Measurements from ENCODE around the gene CPA3.

Gene CPA3

DNA sequence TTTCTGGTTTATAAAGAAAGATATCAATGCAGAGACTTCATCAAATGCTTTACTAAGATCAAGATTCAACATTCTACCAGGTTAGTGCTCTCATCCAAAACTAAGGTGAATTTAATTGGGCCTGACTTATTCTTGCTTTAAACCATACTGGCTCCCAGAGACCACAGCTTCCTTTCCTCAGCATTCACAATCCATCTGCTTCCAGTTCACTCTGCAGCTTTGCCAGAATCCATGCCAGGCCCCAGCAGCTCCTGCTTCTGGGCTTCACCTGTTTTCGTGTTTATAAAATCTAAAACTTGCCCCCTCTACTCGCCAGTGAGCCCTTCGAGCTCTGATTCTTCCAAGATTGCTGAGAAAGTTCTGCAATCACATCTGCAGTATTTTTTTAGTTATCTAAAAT is 35.2 kb upstream of the CPA3 start:
- H3K9me3 ChIP-seq (ENCODE audit: control insufficient read depth in 5 of 5, low read length in 5 of 5): no peaks in the 10 kb centered on the region
- H3K27me3 ChIP-seq (ENCODE audit: control insufficient read depth in 5 of 5, insufficient read depth in 4 of 5, low read length in 5 of 5): no peaks in the 10 kb centered on the region
- H3K4me1 ChIP-seq (ENCODE audit: control insufficient read depth in 5 of 5, insufficient read depth in 5 of 5, low read length in 5 of 5): peaks cover 0 to 7% (median 3%) of the 10 kb centered on the region in 5 donors
- H3K9ac ChIP-seq (ENCODE audit: low read length in 5 of 5): no peak overlapping the region
- no peak overlapping the region for H3K27ac ChIP-seq (ENCODE audit: low read depth, low read length)
- H3K36me3 ChIP-seq (ENCODE audit: control insufficient read depth in 5 of 5, insufficient read depth in 5 of 5, low read length in 5 of 5): no peaks in the 10 kb centered on the region
- H3K4me3 ChIP-seq (ENCODE audit: low read depth in 1 of 5, low read length in 5 of 5): no peak overlapping the region

DNA sequence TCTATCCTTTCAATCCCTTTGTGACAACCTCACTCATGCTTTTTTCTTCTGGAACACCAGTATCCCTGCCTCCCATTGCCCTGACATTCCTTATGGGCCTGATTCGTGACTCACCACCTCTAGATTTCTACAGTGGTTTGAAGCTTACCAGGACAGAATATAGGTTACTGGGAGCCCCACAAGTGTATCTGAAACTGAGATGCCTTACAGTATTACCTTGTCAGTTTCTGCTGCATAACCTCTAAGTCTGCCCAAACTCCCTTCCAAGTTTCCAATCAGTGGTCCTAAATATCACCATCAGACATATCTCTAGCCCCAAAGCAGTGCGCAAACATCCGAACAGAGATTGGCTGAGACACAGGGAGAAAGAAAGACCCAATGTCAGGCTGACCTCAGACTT is 31.9 kb upstream of the CPA3 start:
- no peaks in the 10 kb centered on the region for H3K27me3 ChIP-seq (ENCODE audit: control insufficient read depth in 5 of 5, insufficient read depth in 4 of 5, low read length in 5 of 5)
- peaks cover 0 to 5% (median 0%) of the 10 kb centered on the region in 5 donors for H3K4me1 ChIP-seq (ENCODE audit: control insufficient read depth in 5 of 5, insufficient read depth in 5 of 5, low read length in 5 of 5)
- no peak overlapping the region for H3K9ac ChIP-seq (ENCODE audit: low read length in 5 of 5)
- H3K4me3 ChIP-seq (ENCODE audit: low read depth in 1 of 5, low read length in 5 of 5): no peak overlapping the region
- no peaks in the 10 kb centered on the region for H3K36me3 ChIP-seq (ENCODE audit: control insufficient read depth in 5 of 5, insufficient read depth in 5 of 5, low read length in 5 of 5)
- H3K27ac ChIP-seq (ENCODE audit: low read depth, low read length): no peak overlapping the region
- no peaks in the 10 kb centered on the region for H3K9me3 ChIP-seq (ENCODE audit: control insufficient read depth in 5 of 5, low read length in 5 of 5)

DNA sequence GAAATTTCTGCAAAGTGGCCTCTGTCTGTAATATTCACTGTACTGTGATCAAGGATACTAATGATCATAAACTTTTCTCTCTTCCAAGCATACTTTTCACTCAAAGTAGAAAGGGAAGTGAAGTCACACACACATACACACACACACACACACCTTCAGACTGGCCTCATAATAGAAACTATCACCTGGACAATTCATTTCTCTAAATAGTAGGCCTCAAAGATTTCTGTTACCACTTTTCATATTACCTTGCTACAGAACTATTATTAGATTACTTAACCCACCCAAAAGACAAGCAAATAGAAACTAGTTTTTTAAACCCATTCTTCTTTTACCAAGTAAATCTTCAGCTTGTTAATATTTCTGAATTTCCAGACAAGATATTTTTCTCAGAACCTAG is 25.3 kb upstream of the CPA3 start:
- H3K27ac ChIP-seq (ENCODE audit: low read depth, low read length): no peak overlapping the region
- peaks cover 0 to 5% (median 0%) of the 10 kb centered on the region in 5 donors for H3K9me3 ChIP-seq (ENCODE audit: control insufficient read depth in 5 of 5, low read length in 5 of 5)
- H3K36me3 ChIP-seq (ENCODE audit: control insufficient read depth in 5 of 5, insufficient read depth in 5 of 5, low read length in 5 of 5): no peaks in the 10 kb centered on the region
- H3K4me3 ChIP-seq (ENCODE audit: low read depth in 1 of 5, low read length in 5 of 5): no peak overlapping the region
- no peaks in the 10 kb centered on the region for H3K4me1 ChIP-seq (ENCODE audit: control insufficient read depth in 5 of 5, insufficient read depth in 5 of 5, low read length in 5 of 5)
- no peaks in the 10 kb centered on the region for H3K27me3 ChIP-seq (ENCODE audit: control insufficient read depth in 5 of 5, insufficient read depth in 4 of 5, low read length in 5 of 5)
- no peak overlapping the region for H3K9ac ChIP-seq (ENCODE audit: low read length in 5 of 5)

DNA sequence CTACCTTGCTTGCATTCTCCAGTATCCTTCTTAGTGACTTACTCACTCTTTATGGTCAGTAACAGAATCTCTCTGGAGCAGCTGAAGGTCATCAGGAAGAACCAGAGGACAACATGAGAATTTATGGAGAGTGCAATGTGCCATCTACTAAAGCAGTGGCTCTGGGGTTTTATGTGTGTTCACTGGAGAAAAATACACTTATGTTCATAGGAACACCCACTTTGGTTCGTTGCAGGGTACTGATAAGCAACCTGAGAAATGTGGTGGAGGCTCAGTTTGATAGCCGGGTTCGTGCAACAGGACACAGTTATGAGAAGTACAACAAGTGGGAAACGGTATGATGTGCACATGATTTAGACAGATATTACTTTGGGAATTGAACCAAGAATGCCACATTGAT is 24.6 kb upstream of the CPA3 start:
- Histone ChIP-seq H3K27me3 (ENCODE audit: control insufficient read depth in 5 of 5, insufficient read depth in 4 of 5, low read length in 5 of 5) (no peaks in the 10 kb centered on the region), H3K4me1 (ENCODE audit: control insufficient read depth in 5 of 5, insufficient read depth in 5 of 5, low read length in 5 of 5) (no peaks in the 10 kb centered on the region), H3K9ac (ENCODE audit: low read length in 5 of 5) (no peak overlapping the region), H3K4me3 (ENCODE audit: low read depth in 1 of 5, low read length in 5 of 5) (no peak overlapping the region), H3K9me3 (ENCODE audit: control insufficient read depth in 5 of 5, low read length in 5 of 5) (peaks cover 0 to 5% (median 0%) of the 10 kb centered on the region in 5 donors), H3K36me3 (ENCODE audit: control insufficient read depth in 5 of 5, insufficient read depth in 5 of 5, low read length in 5 of 5) (no peaks in the 10 kb centered on the region), H3K27ac (ENCODE audit: low read depth, low read length) (no peak overlapping the region)

DNA sequence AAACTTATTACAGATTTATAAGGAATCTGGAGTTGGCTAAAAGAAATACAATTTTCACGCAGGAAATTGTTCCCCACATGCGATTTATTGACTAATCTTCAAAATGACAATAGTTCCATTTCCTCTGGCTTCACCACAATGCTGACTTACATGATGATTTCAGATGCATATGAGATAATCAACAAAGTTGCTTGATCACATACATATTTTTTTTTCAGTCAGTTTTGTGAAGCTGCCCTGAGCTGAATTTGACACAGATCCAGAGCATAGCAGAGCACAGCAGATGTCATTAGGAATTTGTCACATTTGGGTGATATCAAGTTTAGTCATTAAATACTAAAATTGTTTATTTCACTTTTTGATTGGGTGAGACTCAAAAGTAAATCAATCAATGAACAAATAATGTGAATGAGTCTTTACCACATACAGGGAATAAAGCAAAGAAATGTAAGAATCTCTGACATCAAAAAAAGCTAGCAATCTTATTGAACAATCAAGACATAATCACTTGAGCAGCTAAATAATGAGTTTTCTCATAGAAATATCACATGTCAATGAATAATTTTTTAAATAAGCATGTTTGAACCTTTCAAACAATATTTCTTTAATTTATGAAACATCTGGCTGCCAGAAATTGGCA is 19.2 kb upstream of the CPA3 start:
- no peaks in the 10 kb centered on the region for H3K4me1 ChIP-seq (ENCODE audit: control insufficient read depth in 5 of 5, insufficient read depth in 5 of 5, low read length in 5 of 5)
- H3K9ac ChIP-seq (ENCODE audit: low read length in 5 of 5): no peak overlapping the region
- H3K27ac ChIP-seq (ENCODE audit: low read depth, low read length): no peak overlapping the region
- no peaks in the 10 kb centered on the region for H3K9me3 ChIP-seq (ENCODE audit: control insufficient read depth in 5 of 5, low read length in 5 of 5)
- H3K27me3 ChIP-seq (ENCODE audit: control insufficient read depth in 5 of 5, insufficient read depth in 4 of 5, low read length in 5 of 5): no peaks in the 10 kb centered on the region
- no peaks in the 10 kb centered on the region for H3K36me3 ChIP-seq (ENCODE audit: control insufficient read depth in 5 of 5, insufficient read depth in 5 of 5, low read length in 5 of 5)
- H3K4me3 ChIP-seq (ENCODE audit: low read depth in 1 of 5, low read length in 5 of 5): no peak overlapping the region

DNA sequence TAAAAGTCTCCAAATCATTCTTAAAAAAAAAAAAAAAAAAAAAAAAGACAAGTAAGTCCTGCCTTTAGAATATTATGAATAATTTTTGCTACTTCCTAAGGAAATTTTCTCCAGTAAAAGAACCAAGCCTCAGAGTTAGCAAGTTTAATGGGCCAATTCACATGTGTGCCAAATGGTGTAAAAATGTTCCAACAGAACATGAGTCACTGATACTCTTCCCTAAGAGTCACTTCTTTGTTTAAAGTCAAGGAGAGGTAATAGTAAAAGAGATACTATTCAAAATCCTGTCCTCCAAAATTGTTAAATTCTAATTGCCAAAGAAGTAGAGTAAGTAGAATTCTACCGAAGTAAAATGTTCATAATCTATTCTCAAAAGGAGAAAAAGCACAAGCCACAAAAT is 17.7 kb upstream of the CPA3 start:
- Histone ChIP-seq H3K4me3 (ENCODE audit: low read depth in 1 of 5, low read length in 5 of 5) (no peak overlapping the region), H3K4me1 (ENCODE audit: control insufficient read depth in 5 of 5, insufficient read depth in 5 of 5, low read length in 5 of 5) (peaks cover 0 to 3% (median 2%) of the 10 kb centered on the region in 5 donors), H3K27me3 (ENCODE audit: control insufficient read depth in 5 of 5, insufficient read depth in 4 of 5, low read length in 5 of 5) (no peaks in the 10 kb centered on the region), H3K9me3 (ENCODE audit: control insufficient read depth in 5 of 5, low read length in 5 of 5) (no peaks in the 10 kb centered on the region), H3K36me3 (ENCODE audit: control insufficient read depth in 5 of 5, insufficient read depth in 5 of 5, low read length in 5 of 5) (no peaks in the 10 kb centered on the region), H3K9ac (ENCODE audit: low read length in 5 of 5) (no peak overlapping the region), H3K27ac (ENCODE audit: low read depth, low read length) (no peak overlapping the region)

DNA sequence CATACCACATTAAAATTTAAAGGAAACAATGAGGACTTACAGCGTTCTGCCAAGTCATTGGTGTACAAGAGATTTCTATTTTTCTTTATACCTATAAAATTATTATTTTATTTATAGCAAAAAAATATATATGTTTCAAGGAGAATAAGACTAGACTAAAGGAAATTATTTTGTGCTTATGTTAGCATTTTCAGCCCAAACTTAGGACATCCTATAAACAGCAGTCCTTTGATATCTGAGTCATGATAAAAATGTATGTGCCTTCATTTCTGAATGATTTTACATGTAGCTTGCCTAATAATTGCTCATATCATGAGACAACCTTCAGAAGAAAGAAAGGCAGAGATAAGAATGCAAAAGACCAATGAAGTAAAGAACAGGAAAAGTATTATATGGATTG is 16.7 kb upstream of the CPA3 start:
- Histone ChIP-seq H3K27ac (ENCODE audit: low read depth, low read length) (no peak overlapping the region), H3K4me1 (ENCODE audit: control insufficient read depth in 5 of 5, insufficient read depth in 5 of 5, low read length in 5 of 5) (peaks cover 0 to 6% (median 5%) of the 10 kb centered on the region in 5 donors), H3K4me3 (ENCODE audit: low read depth in 1 of 5, low read length in 5 of 5) (no peak overlapping the region), H3K36me3 (ENCODE audit: control insufficient read depth in 5 of 5, insufficient read depth in 5 of 5, low read length in 5 of 5) (no peaks in the 10 kb centered on the region), H3K27me3 (ENCODE audit: control insufficient read depth in 5 of 5, insufficient read depth in 4 of 5, low read length in 5 of 5) (no peaks in the 10 kb centered on the region), H3K9ac (ENCODE audit: low read length in 5 of 5) (no peak overlapping the region), H3K9me3 (ENCODE audit: control insufficient read depth in 5 of 5, low read length in 5 of 5) (no peaks in the 10 kb centered on the region)

DNA sequence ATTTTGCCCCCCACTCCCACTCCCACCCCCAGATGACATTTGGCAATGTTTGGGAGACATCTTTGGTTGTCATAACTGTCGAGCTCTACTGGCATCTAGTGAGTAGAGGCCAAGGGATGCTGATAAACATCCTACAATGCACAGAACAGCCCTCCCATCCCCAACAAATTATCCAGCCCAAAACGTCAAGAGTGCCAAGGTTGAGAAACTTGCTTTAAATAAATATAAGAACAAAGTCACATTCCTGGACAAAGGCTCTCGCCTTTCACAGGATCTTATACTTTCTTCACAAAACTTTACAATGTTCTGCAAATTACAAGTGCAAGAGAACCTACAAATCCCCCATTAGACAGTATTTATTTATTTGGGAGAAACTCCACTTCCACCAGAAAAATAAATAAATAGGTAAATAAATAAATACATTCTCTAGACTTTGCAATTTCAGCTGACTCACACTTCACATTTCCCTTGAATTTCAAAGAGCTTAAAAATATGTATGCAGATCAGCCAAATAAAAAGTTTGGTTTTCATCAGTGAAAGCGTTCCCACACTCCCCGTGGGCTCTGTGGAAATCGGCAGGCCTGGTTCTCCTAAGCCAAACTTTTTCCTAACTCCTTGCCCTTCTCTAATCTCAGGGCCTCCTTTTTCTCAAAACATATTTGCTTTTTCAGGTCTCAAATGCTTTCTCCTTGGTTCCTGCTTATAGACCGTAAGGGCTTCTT is 12.7 kb upstream of the CPA3 start:
- Histone ChIP-seq H3K4me1 (ENCODE audit: control insufficient read depth in 5 of 5, insufficient read depth in 5 of 5, low read length in 5 of 5) (peaks cover 0 to 21% (median 13%) of the 10 kb centered on the region in 5 donors), H3K36me3 (ENCODE audit: control insufficient read depth in 5 of 5, insufficient read depth in 5 of 5, low read length in 5 of 5) (no peaks in the 10 kb centered on the region), H3K27me3 (ENCODE audit: control insufficient read depth in 5 of 5, insufficient read depth in 4 of 5, low read length in 5 of 5) (no peaks in the 10 kb centered on the region), H3K9ac (ENCODE audit: low read length in 5 of 5) (no peak overlapping the region), H3K4me3 (ENCODE audit: low read depth in 1 of 5, low read length in 5 of 5) (no peak overlapping the region), H3K9me3 (ENCODE audit: control insufficient read depth in 5 of 5, low read length in 5 of 5) (no peaks in the 10 kb centered on the region), H3K27ac (ENCODE audit: low read depth, low read length) (no peak overlapping the region)

DNA sequence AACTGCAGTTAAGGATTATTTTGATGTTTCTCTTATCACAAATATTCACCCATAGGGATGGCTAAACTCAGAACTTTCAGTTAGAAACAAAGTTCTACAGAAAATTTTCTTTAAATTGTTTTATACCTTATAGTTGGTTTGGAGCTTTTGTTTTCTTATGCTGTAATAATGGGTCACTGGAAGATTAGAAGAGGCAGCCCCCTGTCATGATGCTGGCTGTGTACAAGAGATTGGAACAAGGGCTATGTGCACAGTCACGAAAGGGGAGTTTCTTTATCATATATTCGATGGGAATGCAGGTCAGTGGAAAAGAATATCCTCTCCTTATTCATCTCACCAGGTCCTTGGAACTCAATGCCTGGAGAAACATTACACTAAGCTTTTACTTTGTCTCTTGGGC is 12.0 kb upstream of the CPA3 start:
- Histone ChIP-seq H3K9ac (ENCODE audit: low read length in 5 of 5) (no peak overlapping the region), H3K27me3 (ENCODE audit: control insufficient read depth in 5 of 5, insufficient read depth in 4 of 5, low read length in 5 of 5) (no peaks in the 10 kb centered on the region), H3K4me3 (ENCODE audit: low read depth in 1 of 5, low read length in 5 of 5) (no peak overlapping the region), H3K4me1 (ENCODE audit: control insufficient read depth in 5 of 5, insufficient read depth in 5 of 5, low read length in 5 of 5) (peaks cover 0 to 21% (median 14%) of the 10 kb centered on the region in 5 donors), H3K9me3 (ENCODE audit: control insufficient read depth in 5 of 5, low read length in 5 of 5) (no peaks in the 10 kb centered on the region), H3K27ac (ENCODE audit: low read depth, low read length) (no peak overlapping the region), H3K36me3 (ENCODE audit: control insufficient read depth in 5 of 5, insufficient read depth in 5 of 5, low read length in 5 of 5) (no peaks in the 10 kb centered on the region)

DNA sequence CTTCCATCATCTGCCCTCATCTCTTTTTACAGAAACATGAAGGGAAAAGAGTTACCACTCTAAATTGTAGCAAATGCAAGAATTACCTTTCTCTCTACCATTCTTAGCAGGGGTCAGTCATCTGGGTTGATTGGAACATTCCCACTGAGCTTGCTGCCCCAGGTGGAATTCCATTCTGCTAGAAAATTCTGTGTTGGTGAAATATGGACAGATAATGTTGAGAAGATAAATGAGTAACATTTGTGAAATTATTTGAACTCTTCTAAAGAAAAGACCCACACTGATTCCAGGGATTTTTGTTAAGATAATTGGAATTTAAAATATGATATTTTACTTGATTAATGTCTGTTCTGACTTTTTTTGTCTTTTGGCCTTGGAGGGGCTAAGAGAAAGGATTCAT is 11.0 kb upstream of the CPA3 start:
- Histone ChIP-seq H3K27ac (ENCODE audit: low read depth, low read length) (no peak overlapping the region), H3K27me3 (ENCODE audit: control insufficient read depth in 5 of 5, insufficient read depth in 4 of 5, low read length in 5 of 5) (no peaks in the 10 kb centered on the region), H3K9me3 (ENCODE audit: control insufficient read depth in 5 of 5, low read length in 5 of 5) (no peaks in the 10 kb centered on the region), H3K4me3 (ENCODE audit: low read depth in 1 of 5, low read length in 5 of 5) (no peak overlapping the region), H3K4me1 (ENCODE audit: control insufficient read depth in 5 of 5, insufficient read depth in 5 of 5, low read length in 5 of 5) (peaks cover 0 to 21% (median 14%) of the 10 kb centered on the region in 5 donors), H3K36me3 (ENCODE audit: control insufficient read depth in 5 of 5, insufficient read depth in 5 of 5, low read length in 5 of 5) (no peaks in the 10 kb centered on the region), H3K9ac (ENCODE audit: low read length in 5 of 5) (no peak overlapping the region)

Measured in subcutaneous abdominal adipose tissue (tissue), 5 donors.